Spleen (tissue), 7 donors: ENCODE data around the gene TERC.

Experiments
- POLR2A ChIP-seq, 3 donors: fragments of 450-650 bp; IDR thresholded peaks; one replicate each; pipeline ENCODE4 v1.5.1; 2017; ENCODE audit warnings: antibody characterized with exemption in 3 of 3, mild to moderate bottlenecking in 1 of 3
- POLR2AphosphoS5 ChIP-seq, 3 donors: sonication (generic); formaldehyde crosslinking; IDR thresholded peaks; one replicate each; pipeline ENCODE4 v1.5.1; 2017; ENCODE audit warnings: antibody characterized with exemption in 3 of 3
- TF ChIP-seq, protein P1 (sequence below), 11 experiments: fragments of 200-600 bp in 7 of 11; fragments of 450-650 bp in 4 of 11; sonication (generic) in 4 of 11; IDR thresholded peaks in 8 of 11; conservative IDR thresholded peaks in 3 of 11; 1 replicate in 7 of 11; 2 replicates in 4 of 11; pipeline versions ENCODE4 v1.4.0 to v1.8.0; 2016 to 2021; ENCODE audit warnings: antibody characterized with exemption in 11 of 11, inconsistent platforms in 4 of 11, mild to moderate bottlenecking in 1 of 11
- donor health status: DM: no; HTN: no; CAD: no; lungs with moderate emphysema.
- donor health status: DM: no; HTN: no; CAD: no.
- donor health status: DM: no; HTN: no; CAD: no.

GRCh38 chr3:169811631-169812331, 46.9 kb upstream of the TERC start:
- TF ChIP-seq, protein P1, sequence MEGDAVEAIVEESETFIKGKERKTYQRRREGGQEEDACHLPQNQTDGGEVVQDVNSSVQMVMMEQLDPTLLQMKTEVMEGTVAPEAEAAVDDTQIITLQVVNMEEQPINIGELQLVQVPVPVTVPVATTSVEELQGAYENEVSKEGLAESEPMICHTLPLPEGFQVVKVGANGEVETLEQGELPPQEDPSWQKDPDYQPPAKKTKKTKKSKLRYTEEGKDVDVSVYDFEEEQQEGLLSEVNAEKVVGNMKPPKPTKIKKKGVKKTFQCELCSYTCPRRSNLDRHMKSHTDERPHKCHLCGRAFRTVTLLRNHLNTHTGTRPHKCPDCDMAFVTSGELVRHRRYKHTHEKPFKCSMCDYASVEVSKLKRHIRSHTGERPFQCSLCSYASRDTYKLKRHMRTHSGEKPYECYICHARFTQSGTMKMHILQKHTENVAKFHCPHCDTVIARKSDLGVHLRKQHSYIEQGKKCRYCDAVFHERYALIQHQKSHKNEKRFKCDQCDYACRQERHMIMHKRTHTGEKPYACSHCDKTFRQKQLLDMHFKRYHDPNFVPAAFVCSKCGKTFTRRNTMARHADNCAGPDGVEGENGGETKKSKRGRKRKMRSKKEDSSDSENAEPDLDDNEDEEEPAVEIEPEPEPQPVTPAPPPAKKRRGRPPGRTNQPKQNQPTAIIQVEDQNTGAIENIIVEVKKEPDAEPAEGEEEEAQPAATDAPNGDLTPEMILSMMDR (IDR thresholded peaks at IDR 0.05 in 8 of 11, conservative IDR thresholded peaks at IDR 0.05 in 3 of 11) = no peak
- TF ChIP-seq POLR2AphosphoS5 (IDR thresholded peaks at IDR 0.05) (no peak), POLR2A (IDR thresholded peaks at IDR 0.05) (no peak)
